ENCODE measurements around the gene PRUNE1. TPM values are rescaled to one million over a fixed set of nuclear protein-coding genes. Genes with fewer than 3 reads are reported as not detected.
A peak's percentile ranks its signal among the peaks of the same experiment; 100 is the strongest.

PRUNE1 gene, protein sequence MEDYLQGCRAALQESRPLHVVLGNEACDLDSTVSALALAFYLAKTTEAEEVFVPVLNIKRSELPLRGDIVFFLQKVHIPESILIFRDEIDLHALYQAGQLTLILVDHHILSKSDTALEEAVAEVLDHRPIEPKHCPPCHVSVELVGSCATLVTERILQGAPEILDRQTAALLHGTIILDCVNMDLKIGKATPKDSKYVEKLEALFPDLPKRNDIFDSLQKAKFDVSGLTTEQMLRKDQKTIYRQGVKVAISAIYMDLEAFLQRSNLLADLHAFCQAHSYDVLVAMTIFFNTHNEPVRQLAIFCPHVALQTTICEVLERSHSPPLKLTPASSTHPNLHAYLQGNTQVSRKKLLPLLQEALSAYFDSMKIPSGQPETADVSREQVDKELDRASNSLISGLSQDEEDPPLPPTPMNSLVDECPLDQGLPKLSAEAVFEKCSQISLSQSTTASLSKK
- total RNA-seq (24.0 TPM), polyA plus RNA-seq (ENCODE audit: insufficient read depth, low read depth, low replicate concordance) (25.6 TPM)
- long read RNA-seq, donor 1, partial matches to known transcripts = 0 of 5 reads
- long read RNA-seq, donor 1, other reads (novel, unspliced or antisense) = 0 of 5 reads
- long read RNA-seq, donor 2, partial matches to known transcripts = 0 of 7 reads
- long read RNA-seq, donor 2, other reads (novel, unspliced or antisense) = 0 of 7 reads
- long read RNA-seq, donor 3, partial matches to known transcripts = 0 of 8 reads
- long read RNA-seq, donor 3, other reads (novel, unspliced or antisense) = 0 of 8 reads
- long read RNA-seq, donor 4, partial matches to known transcripts = 0 of 5 reads
- long read RNA-seq, donor 4, other reads (novel, unspliced or antisense) = 0 of 5 reads
- long read RNA-seq, donor 5 = 0 reads
- long read RNA-seq, donor 6, partial matches to known transcripts = 0 of 2 reads
- long read RNA-seq, donor 6, other reads (novel, unspliced or antisense) = 0 of 2 reads
- long read RNA-seq, donor 7, partial matches to known transcripts = 1 of 8 reads
- long read RNA-seq, donor 7, other reads (novel, unspliced or antisense) = 3 of 8 reads
- long read RNA-seq, donor 8, partial matches to known transcripts = 0 of 2 reads
- long read RNA-seq, donor 8, other reads (novel, unspliced or antisense) = 0 of 2 reads
- long read RNA-seq, donor 9, partial matches to known transcripts = 0 of 2 reads
- long read RNA-seq, donor 9, other reads (novel, unspliced or antisense) = 0 of 2 reads
- long read RNA-seq, donor 10, partial matches to known transcripts = 0 of 6 reads
- long read RNA-seq, donor 10, other reads (novel, unspliced or antisense) = 0 of 6 reads

DNA sequence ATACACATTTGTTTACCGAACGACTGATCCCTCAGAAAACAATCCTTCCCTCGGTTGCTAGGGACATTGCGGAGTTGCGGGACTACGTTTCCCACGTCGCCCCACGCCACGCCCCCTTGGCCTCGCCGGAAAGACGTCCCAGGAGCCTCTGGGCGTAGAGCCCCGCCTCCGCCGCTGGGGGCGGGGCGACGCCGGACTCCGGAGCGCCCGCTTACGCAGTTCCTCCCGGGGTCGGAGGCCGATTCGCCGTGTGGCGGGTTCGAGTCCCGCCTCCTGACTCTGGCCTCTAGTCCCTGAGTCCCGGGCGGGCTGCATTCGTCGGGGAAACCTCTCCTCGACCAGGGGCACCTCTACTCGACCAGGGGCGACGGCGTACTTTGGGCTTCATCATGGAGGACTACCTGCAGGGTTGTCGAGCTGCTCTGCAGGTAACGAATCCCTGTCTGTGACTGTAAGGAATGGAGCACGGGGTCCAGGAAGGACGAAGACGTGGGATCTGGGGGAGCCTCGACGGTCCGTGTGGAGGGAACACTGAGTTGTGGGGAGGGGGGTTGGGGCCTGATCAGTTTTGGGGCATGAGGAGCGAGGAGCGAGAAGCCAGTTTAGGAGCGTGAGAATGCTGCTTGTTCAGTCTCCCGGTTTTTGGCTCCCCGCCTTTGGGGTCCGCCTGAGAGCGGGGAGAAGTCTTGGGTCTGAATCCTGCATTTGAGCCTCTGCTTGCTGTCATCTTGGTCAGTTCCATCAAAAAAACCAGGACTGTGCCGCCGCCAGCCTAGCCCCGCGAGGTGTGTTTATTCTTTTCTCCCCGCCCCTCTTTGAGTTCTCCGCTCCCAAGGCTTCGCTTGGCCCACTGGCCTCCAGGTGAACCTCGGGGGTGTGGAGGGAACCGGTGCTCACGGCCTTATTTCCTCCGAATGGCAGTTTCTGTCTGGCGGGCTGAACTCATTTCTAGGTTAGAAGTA, at the start of gene PRUNE1:
Gene PRUNE1 (plus strand): TSS at position 206 of the 962 bp plus-strand sequence. CDS start 184 bp downstream, at position 390.
- intact Hi-C loops (cut with DNase I) = no loop called here
- peak within 1 kb of the TSS; percentile 81 to 95 (median 95) for H3K4me3 ChIP-seq (ENCODE audit: low read length in 3 of 3)
- H3K9me3 ChIP-seq (ENCODE audit: control insufficient read depth in 2 of 3, insufficient read depth in 1 of 3, low read length in 3 of 3) = no peaks in the 10 kb centered on the region
- H3K27me3 ChIP-seq (ENCODE audit: control insufficient read depth, insufficient read depth, low read length) = no peaks in the 10 kb centered on the region
- TF ChIP-seq, protein P1, sequence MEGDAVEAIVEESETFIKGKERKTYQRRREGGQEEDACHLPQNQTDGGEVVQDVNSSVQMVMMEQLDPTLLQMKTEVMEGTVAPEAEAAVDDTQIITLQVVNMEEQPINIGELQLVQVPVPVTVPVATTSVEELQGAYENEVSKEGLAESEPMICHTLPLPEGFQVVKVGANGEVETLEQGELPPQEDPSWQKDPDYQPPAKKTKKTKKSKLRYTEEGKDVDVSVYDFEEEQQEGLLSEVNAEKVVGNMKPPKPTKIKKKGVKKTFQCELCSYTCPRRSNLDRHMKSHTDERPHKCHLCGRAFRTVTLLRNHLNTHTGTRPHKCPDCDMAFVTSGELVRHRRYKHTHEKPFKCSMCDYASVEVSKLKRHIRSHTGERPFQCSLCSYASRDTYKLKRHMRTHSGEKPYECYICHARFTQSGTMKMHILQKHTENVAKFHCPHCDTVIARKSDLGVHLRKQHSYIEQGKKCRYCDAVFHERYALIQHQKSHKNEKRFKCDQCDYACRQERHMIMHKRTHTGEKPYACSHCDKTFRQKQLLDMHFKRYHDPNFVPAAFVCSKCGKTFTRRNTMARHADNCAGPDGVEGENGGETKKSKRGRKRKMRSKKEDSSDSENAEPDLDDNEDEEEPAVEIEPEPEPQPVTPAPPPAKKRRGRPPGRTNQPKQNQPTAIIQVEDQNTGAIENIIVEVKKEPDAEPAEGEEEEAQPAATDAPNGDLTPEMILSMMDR (IDR thresholded peaks at IDR 0.05; ENCODE audit: borderline replicate concordance, extremely low read depth, insufficient read depth) = no peak
- H3K27ac ChIP-seq (ENCODE audit: low read depth in 2 of 2, low read length in 2 of 2) = peak within 1 kb of the TSS; percentile 91 to 95
- no peaks in the 10 kb centered on the region for H3K36me3 ChIP-seq (ENCODE audit: control insufficient read depth in 2 of 3, insufficient read depth in 3 of 3, low read length in 3 of 3)
- H3K4me1 ChIP-seq (ENCODE audit: control insufficient read depth in 2 of 3, insufficient read depth in 2 of 3, low read depth in 1 of 3, low read length in 3 of 3) = peaks cover 3 to 19% (median 14%) of the 10 kb centered on the region in 3 donors
- H3K9ac ChIP-seq (ENCODE audit: low read length in 3 of 3) = peak within 1 kb of the TSS; percentile 89 to 95 (median 94)
- FAIRE-seq (no peak), DNase-seq (peak; percentile 96 to 99 (median 98))

DNA sequence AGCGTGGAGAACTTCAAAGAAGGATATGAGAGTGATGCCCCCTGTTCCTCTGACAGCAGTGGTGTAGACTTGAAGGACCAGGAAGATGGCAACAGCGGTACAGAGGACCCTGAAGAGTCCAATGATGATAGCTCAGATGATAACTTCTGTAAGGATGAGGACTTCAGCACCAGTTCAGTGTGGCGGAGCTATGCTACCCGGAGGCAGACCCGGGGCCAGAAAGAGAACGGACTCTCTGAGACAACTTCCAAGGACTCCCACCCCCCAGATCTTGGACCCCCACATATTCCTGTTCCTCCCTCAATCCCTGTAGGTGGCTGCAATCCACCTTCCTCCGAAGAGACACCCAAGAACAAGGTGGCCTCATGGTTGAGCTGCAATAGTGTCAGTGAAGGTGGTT, 47.6 kb upstream of the PRUNE1 start:
- no peaks in the 10 kb centered on the region for H3K27me3 ChIP-seq (ENCODE audit: control insufficient read depth, insufficient read depth, low read length)
- no peak overlapping the region for H3K4me3 ChIP-seq (ENCODE audit: low read length in 3 of 3)
- FAIRE-seq (no peak), DNase-seq (no peak)
- H3K27ac ChIP-seq (ENCODE audit: low read depth in 2 of 2, low read length in 2 of 2) = no peak overlapping the region
- H3K9me3 ChIP-seq (ENCODE audit: control insufficient read depth in 2 of 3, insufficient read depth in 1 of 3, low read length in 3 of 3) = no peaks in the 10 kb centered on the region
- TF ChIP-seq, protein P1 (IDR thresholded peaks at IDR 0.05; ENCODE audit: borderline replicate concordance, extremely low read depth, insufficient read depth) = no peak
- no peak overlapping the region for H3K9ac ChIP-seq (ENCODE audit: low read length in 3 of 3)
- H3K36me3 ChIP-seq (ENCODE audit: control insufficient read depth in 2 of 3, insufficient read depth in 3 of 3, low read length in 3 of 3) = peaks cover 10 to 40% (median 39%) of the 10 kb centered on the region in 3 donors
- intact Hi-C loops (cut with DNase I) = no loop called here
- H3K4me1 ChIP-seq (ENCODE audit: control insufficient read depth in 2 of 3, insufficient read depth in 2 of 3, low read depth in 1 of 3, low read length in 3 of 3) = no peaks in the 10 kb centered on the region

DNA sequence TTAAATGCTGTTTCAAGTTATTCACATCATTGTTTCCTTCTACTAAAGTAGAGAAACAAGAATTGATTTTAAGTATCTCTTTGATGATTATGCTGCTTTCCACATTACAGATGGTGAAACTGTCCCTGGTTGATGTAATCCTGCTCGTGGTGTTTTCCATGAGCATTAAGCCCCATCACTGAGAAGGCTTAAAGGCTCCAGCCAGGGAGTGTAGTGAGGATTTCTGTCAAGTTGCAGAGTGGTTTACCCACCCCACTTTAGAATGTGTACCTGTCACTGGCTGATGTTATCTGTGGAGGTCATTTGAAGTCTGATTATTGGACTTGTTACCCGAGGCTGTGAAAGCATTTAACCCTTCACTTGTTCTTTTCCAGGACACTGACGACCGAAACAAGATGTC, 46.5 kb upstream of the PRUNE1 start:
- DNase-seq (no peak), FAIRE-seq (no peak)
- intact Hi-C loops (cut with DNase I) = no loop called here
- Histone ChIP-seq H3K4me3 (ENCODE audit: low read length in 3 of 3) (no peak overlapping the region), H3K27ac (ENCODE audit: low read depth in 2 of 2, low read length in 2 of 2) (no peak overlapping the region), H3K9me3 (ENCODE audit: control insufficient read depth in 2 of 3, insufficient read depth in 1 of 3, low read length in 3 of 3) (no peaks in the 10 kb centered on the region), H3K27me3 (ENCODE audit: control insufficient read depth, insufficient read depth, low read length) (no peaks in the 10 kb centered on the region), H3K4me1 (ENCODE audit: control insufficient read depth in 2 of 3, insufficient read depth in 2 of 3, low read depth in 1 of 3, low read length in 3 of 3) (no peaks in the 10 kb centered on the region), H3K36me3 (ENCODE audit: control insufficient read depth in 2 of 3, insufficient read depth in 3 of 3, low read length in 3 of 3) (peaks cover 13 to 52% (median 50%) of the 10 kb centered on the region in 3 donors), H3K9ac (ENCODE audit: low read length in 3 of 3) (no peak overlapping the region)
- TF ChIP-seq, protein P1 (IDR thresholded peaks at IDR 0.05; ENCODE audit: borderline replicate concordance, extremely low read depth, insufficient read depth) = no peak
